T-cell (primary cell): Measurements from ENCODE around the gene PPIL6. TPM values are rescaled to one million over a fixed set of nuclear protein-coding genes. Genes with fewer than 3 reads are reported as not detected.

ENCODE experiments used
- ATAC-seq, 4 experiments: fragments of 200-7000 bp in 3 of 4; fragments of 150-1000 bp in 1 of 4; cut with Tn5 transposase; replicated peaks in 1 of 4; 1 replicate in 3 of 4; 2 replicates in 1 of 4; pipeline ENCODE4 v1.10.0; 2021; ENCODE audit warnings: moderate library complexity in 3 of 4, mild to moderate bottlenecking in 2 of 4, moderate number of reproducible peaks in 1 of 4
- CTCF ChIA-PET, 2 donors: fragments of 300-600 bp; sonication (Branson Sonifier 250); formaldehyde crosslinking; loops; one replicate each; lab custom pipeline; 2022; ENCODE audit warnings: antibody characterized with exemption in 2 of 2; lab: Charles Lee
- POLR2A ChIA-PET, 2 donors: fragments of 300-600 bp; sonication (Branson Sonifier 250); formaldehyde crosslinking; loops; one replicate each; lab custom pipeline; 2022; ENCODE audit warnings: antibody characterized with exemption in 2 of 2; lab: Charles Lee
- DNase-seq, 35 experiments: peaks; one replicate each; pipeline versions ENCODE4 v3.0.0 to v3.0.0-alpha.2; 2013 to 2023
- H3K27ac ChIP-seq: one replicate; pipeline ENCODE4 v1.5.1; 2013; ENCODE audit warnings: low read length
- H3K27me3 ChIP-seq, 2 experiments: replicated peaks in 1 of 2; 1 replicate in 1 of 2; 2 replicates in 1 of 2; pipeline versions ENCODE4 v1.6.1 to v1.7.0; 2013; ENCODE audit warnings: low read length in 1 of 2, mixed read lengths in 1 of 2; ENCODE audit not compliant: control insufficient read depth in 2 of 2, insufficient read depth in 2 of 2; ENCODE audit errors: extremely low read depth in 1 of 2
- H3K36me3 ChIP-seq, 2 donors: 1 replicate in 1 of 2; 2 replicates in 1 of 2; pipeline versions ENCODE4 v1.6.1 to v1.7.0; 2013; ENCODE audit warnings: low read length in 1 of 2; ENCODE audit not compliant: control insufficient read depth in 2 of 2, insufficient read depth in 1 of 2; ENCODE audit errors: extremely low read depth in 1 of 2
- H3K4me1 ChIP-seq, 2 experiments: 1 replicate in 1 of 2; 2 replicates in 1 of 2; pipeline versions ENCODE4 v1.6.1 to v1.7.0; 2013; ENCODE audit warnings: low read length in 2 of 2, mixed read lengths in 1 of 2; ENCODE audit not compliant: insufficient read depth in 2 of 2, control insufficient read depth in 1 of 2; ENCODE audit errors: extremely low read depth in 1 of 2
- H3K4me3 ChIP-seq, 2 donors: 1 replicate in 1 of 2; 2 replicates in 1 of 2; pipeline versions ENCODE4 v1.5.1 to v1.7.0; 2013; ENCODE audit warnings: mild to moderate bottlenecking in 2 of 2, low read length in 1 of 2, moderate library complexity in 1 of 2; ENCODE audit not compliant: control insufficient read depth in 1 of 2; ENCODE audit errors: extremely low read depth in 1 of 2
- H3K9me3 ChIP-seq: 2 replicates; pipeline ENCODE4 v1.7.0; 2013
- H3K27ac Mint-ChIP-seq, 2 donors: one replicate each; pipeline ENCODE4 v1.8.0; 2020 to 2021; ENCODE audit warnings: mild to moderate bottlenecking in 2 of 2, mixed read lengths in 2 of 2
- H3K27me3 Mint-ChIP-seq, 2 donors: one replicate each; pipeline ENCODE4 v1.8.0; 2021 to 2022; ENCODE audit warnings: mixed read lengths in 2 of 2
- H3K36me3 Mint-ChIP-seq: one replicate; pipeline ENCODE4 v1.8.0; 2021; ENCODE audit warnings: mixed read lengths
- H3K4me1 Mint-ChIP-seq, 3 donors: one replicate each; pipeline ENCODE4 v1.8.0; 2020 to 2022; ENCODE audit warnings: mixed read lengths in 3 of 3, mild to moderate bottlenecking in 1 of 3
- H3K4me3 Mint-ChIP-seq, 3 donors: one replicate each; pipeline ENCODE4 v1.8.0; 2020 to 2022; ENCODE audit warnings: mild to moderate bottlenecking in 3 of 3, mixed read lengths in 3 of 3, moderate library complexity in 3 of 3
- H3K9me3 Mint-ChIP-seq, 3 donors: one replicate each; pipeline ENCODE4 v1.8.0; 2020 to 2022; ENCODE audit warnings: mixed read lengths in 3 of 3
- WGBS: methylation state at CpG from one replicate; pipeline ENCODE4 v1.1.5; 2013; ENCODE audit warnings: missing lambda C conversion rate; ENCODE audit not compliant: insufficient coverage; 5-methylcytosine and 5-hydroxymethylcytosine counted together
- total RNA-seq, 35 experiments: library from RNA in 6 of 35; stranded (reverse) in 6 of 35; fragments of 120-200 nt in 1 of 35; gene quantifications; one replicate each; pipeline versions ENCODE4 v1.2.1 to v1.2.4 and lab custom pipeline; 2013 to 2026

The PPIL6 gene
- total RNA-seq, 5 donors from 2014 or later (not counting 1 experiment from before 2014, with no cell fraction given): 0.07 to 1.5 (median 0.38) TPM

DNA sequence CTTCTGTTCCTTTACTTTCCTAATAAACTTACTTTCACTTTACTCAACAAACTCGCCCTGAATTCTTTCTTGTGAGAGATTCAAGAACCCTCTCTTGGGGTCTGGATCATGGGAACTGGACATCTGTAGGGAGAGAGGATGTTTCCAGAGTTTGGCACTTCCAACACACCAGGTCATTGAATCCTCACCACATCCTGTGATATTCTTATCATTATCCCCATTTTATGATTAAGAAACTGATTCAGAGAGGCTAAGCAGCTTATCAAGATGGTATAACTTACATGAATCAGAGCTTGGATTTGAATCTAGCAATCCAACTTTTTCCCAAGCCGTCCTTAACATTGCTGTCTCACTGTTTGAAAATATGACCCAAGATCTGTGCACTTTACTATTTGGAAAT lies 15.5 kb downstream of the PPIL6 start:
- Mint-ChIP-seq H3K36me3 (peaks cover 3% of the 10 kb centered on the region), H3K9me3 (no peaks in the 10 kb centered on the region), H3K27me3 (peaks cover 0 to 4% of the 10 kb centered on the region in 2 donors), H3K27ac (no peak overlapping the region), H3K4me3 (no peak overlapping the region), H3K4me1 (no peaks in the 10 kb centered on the region)
- no peaks in the 10 kb centered on the region for H3K9me3 ChIP-seq
- ATAC-seq (no peak), DNase-seq (no peak)
- POLR2A ChIA-PET: no interaction called here
- no peak overlapping the region for H3K27ac ChIP-seq
- CTCF ChIA-PET: interaction anchor here in 1 of 2 donors (0.6 kb wide), 1 partner anchor 41 kb away, joined by 3 read pairs; no protein-coding TSS in a partner anchor
- H3K27me3 ChIP-seq: no peaks in the 10 kb centered on the region
- no peaks in the 10 kb centered on the region for H3K4me1 ChIP-seq
- WGBS: no CpG with 5 or more reads among the region's 2 CpGs
- no peaks in the 10 kb centered on the region for H3K36me3 ChIP-seq
- H3K4me3 ChIP-seq: no peak overlapping the region

DNA sequence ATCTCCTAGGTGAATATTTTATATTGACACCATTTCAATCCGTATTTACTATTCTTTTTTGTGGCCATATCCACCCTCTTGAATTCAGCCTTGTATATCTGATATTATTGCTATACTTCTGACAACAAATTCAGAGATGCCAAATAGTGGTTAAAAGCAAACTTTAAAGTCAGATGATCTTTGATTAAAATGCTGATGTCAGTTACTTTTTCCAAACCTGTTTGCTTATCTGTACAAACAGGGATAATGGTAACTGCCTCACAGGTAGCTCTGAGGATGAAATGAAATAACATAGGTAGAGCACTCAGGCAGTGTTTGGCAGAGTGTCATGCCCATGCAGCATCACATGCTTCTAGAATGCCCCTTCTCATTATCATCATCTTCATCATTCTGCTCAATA lies 19.2 kb downstream of the PPIL6 start:
- ChIA-PET CTCF (no interaction called here), POLR2A (no interaction called here)
- Mint-ChIP-seq H3K27me3 (no peaks in the 10 kb centered on the region), H3K4me1 (no peaks in the 10 kb centered on the region), H3K27ac (no peak overlapping the region), H3K36me3 (peaks cover 3% of the 10 kb centered on the region), H3K9me3 (no peaks in the 10 kb centered on the region), H3K4me3 (no peak overlapping the region)
- Histone ChIP-seq H3K4me1 (no peaks in the 10 kb centered on the region), H3K27me3 (no peaks in the 10 kb centered on the region), H3K9me3 (no peaks in the 10 kb centered on the region), H3K4me3 (no peak overlapping the region), H3K27ac (no peak overlapping the region), H3K36me3 (no peaks in the 10 kb centered on the region)
- no CpG with 5 or more reads among the region's 1 CpG for whole genome bisulfite sequencing
- DNase-seq (no peak), ATAC-seq (no peak)

DNA sequence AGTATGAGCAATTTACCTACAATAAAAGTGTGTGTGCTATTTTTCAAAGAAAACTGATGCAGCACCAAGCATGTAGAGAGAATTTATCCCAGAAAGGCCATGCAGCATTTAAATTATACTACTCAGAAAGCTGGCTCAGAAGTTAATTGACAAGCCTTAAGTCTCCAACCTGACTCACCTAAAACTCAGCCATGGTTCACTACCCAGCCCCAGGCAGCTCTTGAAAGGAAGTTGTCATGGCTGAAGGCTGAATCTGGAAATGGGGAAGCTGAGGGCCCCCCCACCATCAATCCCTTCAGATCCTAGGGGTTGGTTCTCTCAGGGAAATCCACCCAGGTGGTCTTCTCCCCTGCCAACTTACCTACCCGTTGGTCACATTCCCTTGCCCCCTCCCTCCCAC lies 19.7 kb downstream of the PPIL6 start:
- Mint-ChIP-seq H3K27me3 (no peaks in the 10 kb centered on the region), H3K4me3 (no peak overlapping the region), H3K27ac (no peak overlapping the region), H3K9me3 (no peaks in the 10 kb centered on the region), H3K36me3 (peaks cover 3% of the 10 kb centered on the region), H3K4me1 (no peaks in the 10 kb centered on the region)
- POLR2A ChIA-PET: interaction anchor here in 1 of 2 donors (0.7 kb wide), 1 partner anchor 43 kb away, joined by 3 read pairs; no protein-coding TSS in a partner anchor
- Histone ChIP-seq H3K4me1 (no peaks in the 10 kb centered on the region), H3K27ac (no peak overlapping the region), H3K27me3 (no peaks in the 10 kb centered on the region), H3K9me3 (no peaks in the 10 kb centered on the region), H3K4me3 (no peak overlapping the region), H3K36me3 (no peaks in the 10 kb centered on the region)
- no CpG with 5 or more reads among the region's 1 CpG for WGBS
- CTCF ChIA-PET: no interaction called here
- no peak for ATAC-seq
- DNase-seq: no peak

DNA sequence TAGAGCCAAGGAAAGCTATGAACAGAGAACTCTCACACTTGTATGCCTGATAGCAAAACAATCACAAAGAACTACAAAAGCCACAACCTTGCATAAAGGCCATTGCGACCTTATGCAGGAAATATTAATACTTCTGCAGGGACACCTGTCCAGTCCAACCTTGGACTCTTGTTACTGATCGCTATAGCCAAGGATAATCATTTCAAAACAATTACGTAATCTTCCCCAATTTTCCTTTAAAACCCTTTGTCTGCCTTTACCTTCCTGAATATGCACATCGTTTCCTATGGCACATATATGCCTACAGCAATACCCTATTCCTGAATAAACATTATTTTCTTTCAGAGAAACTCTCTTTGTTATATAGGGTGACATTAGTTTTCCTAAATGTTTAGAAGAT lies 22.8 kb downstream of the PPIL6 start:
- Mint-ChIP-seq H3K36me3 (no peaks in the 10 kb centered on the region), H3K9me3 (no peaks in the 10 kb centered on the region), H3K4me1 (no peaks in the 10 kb centered on the region), H3K4me3 (no peak overlapping the region), H3K27me3 (no peaks in the 10 kb centered on the region), H3K27ac (no peak overlapping the region)
- DNase-seq (no peak), ATAC-seq (no peak)
- ChIA-PET POLR2A (interaction anchor here in 1 of 2 donors (0.7 kb wide), 1 partner anchor 10 kb away, joined by 4 read pairs; no protein-coding TSS in a partner anchor), CTCF (no interaction called here)
- Histone ChIP-seq H3K27me3 (no peaks in the 10 kb centered on the region), H3K27ac (no peak overlapping the region), H3K36me3 (no peaks in the 10 kb centered on the region), H3K4me3 (no peak overlapping the region), H3K9me3 (no peaks in the 10 kb centered on the region), H3K4me1 (no peaks in the 10 kb centered on the region)
- WGBS: 92% methylated on average over 3 of the region's 4 CpGs

DNA sequence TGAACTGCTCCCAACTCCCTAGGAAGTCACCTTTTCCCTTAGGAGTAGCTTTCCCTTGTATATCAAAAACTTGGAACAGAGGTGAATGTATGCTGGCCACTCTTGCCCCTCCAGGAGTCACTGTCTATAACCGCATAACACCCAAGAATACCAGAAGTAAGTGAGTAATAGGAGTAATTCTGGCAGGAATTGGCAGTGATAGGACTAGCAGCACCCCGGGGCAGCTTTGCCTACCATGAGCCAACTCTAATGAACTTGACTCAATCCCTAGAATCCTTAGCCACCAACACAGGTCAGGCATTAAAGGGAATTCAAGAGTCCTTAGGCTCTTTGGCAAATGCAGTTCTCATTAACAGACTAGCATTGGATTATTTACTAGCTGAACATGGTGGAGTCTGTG lies 29.4 kb downstream of the PPIL6 start:
- ChIA-PET CTCF (interaction anchor here in 1 of 2 donors (1.1 kb wide), 1 partner anchor 15 kb away, joined by 3 read pairs; no protein-coding TSS in a partner anchor), POLR2A (no interaction called here)
- no CpG with 5 or more reads among the region's 2 CpGs for WGBS
- no peak overlapping the region for H3K27ac Mint-ChIP-seq
- ATAC-seq (no peak), DNase-seq (no peak)
- Histone ChIP-seq H3K27me3 (no peaks in the 10 kb centered on the region), H3K4me1 (no peaks in the 10 kb centered on the region), H3K36me3 (no peaks in the 10 kb centered on the region), H3K4me3 (no peak overlapping the region), H3K27ac (no peak overlapping the region), H3K9me3 (no peaks in the 10 kb centered on the region)
- H3K4me3 Mint-ChIP-seq: no peak overlapping the region
- H3K4me1 Mint-ChIP-seq: no peaks in the 10 kb centered on the region
- peaks cover 0 to 4% of the 10 kb centered on the region in 2 donors for H3K27me3 Mint-ChIP-seq
- H3K36me3 Mint-ChIP-seq: no peaks in the 10 kb centered on the region
- no peaks in the 10 kb centered on the region for H3K9me3 Mint-ChIP-seq

DNA sequence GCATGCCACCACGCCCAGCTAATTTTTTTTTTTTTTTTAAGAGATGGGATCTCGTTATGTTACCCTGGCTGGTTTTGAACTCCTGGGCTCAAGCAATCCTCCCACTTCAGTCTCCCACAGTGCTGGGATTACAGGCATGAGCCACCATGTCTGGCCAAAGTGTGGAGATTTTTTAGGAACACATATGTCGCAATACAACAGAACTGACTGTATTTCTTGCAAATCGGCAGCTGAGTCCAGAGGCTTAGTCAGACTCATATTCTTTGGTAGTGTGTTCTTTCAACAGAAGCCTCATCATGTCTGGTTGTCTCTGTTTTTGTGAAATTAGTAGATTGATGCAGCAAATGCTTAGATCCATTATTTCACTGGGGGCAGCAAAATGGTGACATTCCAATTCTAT lies 34.2 kb downstream of the PPIL6 start:
- Histone ChIP-seq H3K4me3 (no peak overlapping the region), H3K27ac (no peak overlapping the region), H3K36me3 (no peaks in the 10 kb centered on the region), H3K27me3 (no peaks in the 10 kb centered on the region), H3K4me1 (no peaks in the 10 kb centered on the region), H3K9me3 (no peaks in the 10 kb centered on the region)
- 80% methylated on average over 1 of the region's 4 CpGs for WGBS
- Mint-ChIP-seq H3K4me1 (no peaks in the 10 kb centered on the region), H3K36me3 (no peaks in the 10 kb centered on the region), H3K27me3 (peaks cover 0 to 4% of the 10 kb centered on the region in 2 donors), H3K27ac (no peak overlapping the region), H3K9me3 (no peaks in the 10 kb centered on the region), H3K4me3 (no peak overlapping the region)
- ChIA-PET CTCF (no interaction called here), POLR2A (no interaction called here)
- ATAC-seq: no peak
- DNase-seq: no peak
